Stimulated activated naive CD4-positive, alpha-beta T cell treated with Interleukin-2 at 50 U/mL for 16 hours (primary cell): ENCODE data around the gene PNKD.

ENCODE experiments used
- DNase-seq: peaks from one replicate; lab custom pipeline; 2025; lab: John Stamatoyannopoulos, UW

Gene PNKD

GRCh38 chr2:218375212-218375611 is 104.9 kb downstream of the PNKD start:
- no peak for DNase-seq

GRCh38 chr2:218378053-218378452 is 107.7 kb downstream of the PNKD start:
- DNase-seq, result no peak

DNA sequence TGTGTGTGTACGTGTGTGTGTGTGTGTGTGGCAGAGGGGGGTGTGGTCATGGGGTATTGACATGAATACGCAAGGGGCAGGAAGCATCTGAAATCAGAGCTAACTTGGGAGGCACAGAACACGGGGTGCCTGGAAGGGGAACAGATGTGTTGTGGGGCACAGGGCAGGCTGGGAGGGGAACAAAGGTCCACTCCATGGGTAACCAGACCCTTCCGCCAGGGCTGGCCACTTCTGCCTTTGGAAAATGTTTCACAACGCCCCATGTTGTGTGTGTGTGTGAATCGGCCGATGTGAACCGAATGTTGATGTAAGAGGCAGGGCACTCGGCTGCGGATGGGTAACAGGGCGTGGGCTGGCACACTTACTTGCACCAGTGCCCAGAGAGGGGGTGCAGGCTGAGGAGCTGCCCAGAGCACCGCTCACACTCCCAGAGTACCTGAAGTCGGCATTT is 111.6 kb downstream of the PNKD start, which contains the start of gene SLC11A1:
TSS of gene SLC11A1 (plus strand) at position 358 of the 451 bp plus-strand sequence. CDS start 96 bp downstream, outside the sequence.
- no peak for DNase-seq

- DNase-seq, result no peak
These were observed 112.5 kb downstream of the PNKD start for GRCh38 chr2:218382785-218383184.

GRCh38 chr2:218383892-218384519 is 113.7 kb downstream of the PNKD start:
- no peak for DNase-seq

DNA sequence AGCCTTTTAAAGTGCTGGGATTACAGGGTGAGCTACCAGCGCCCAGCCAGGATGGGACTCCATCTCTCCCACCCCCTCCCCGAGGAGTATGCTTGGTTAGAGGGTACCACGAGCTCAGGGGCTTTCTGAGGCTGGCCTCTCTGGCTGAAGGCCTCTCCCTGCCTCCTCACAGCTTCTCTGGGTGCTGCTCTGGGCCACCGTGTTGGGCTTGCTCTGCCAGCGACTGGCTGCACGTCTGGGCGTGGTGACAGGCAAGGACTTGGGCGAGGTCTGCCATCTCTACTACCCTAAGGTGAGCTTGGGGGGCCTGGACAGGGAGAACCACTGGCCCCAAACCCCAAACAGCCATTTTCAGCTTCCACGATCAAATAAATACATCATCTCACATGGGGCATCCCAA is 114.7 kb downstream of the PNKD start:
- DNase-seq, result no peak

GRCh38 chr2:218386505-218387368 is 116.4 kb downstream of the PNKD start:
- no peak for DNase-seq

DNA sequence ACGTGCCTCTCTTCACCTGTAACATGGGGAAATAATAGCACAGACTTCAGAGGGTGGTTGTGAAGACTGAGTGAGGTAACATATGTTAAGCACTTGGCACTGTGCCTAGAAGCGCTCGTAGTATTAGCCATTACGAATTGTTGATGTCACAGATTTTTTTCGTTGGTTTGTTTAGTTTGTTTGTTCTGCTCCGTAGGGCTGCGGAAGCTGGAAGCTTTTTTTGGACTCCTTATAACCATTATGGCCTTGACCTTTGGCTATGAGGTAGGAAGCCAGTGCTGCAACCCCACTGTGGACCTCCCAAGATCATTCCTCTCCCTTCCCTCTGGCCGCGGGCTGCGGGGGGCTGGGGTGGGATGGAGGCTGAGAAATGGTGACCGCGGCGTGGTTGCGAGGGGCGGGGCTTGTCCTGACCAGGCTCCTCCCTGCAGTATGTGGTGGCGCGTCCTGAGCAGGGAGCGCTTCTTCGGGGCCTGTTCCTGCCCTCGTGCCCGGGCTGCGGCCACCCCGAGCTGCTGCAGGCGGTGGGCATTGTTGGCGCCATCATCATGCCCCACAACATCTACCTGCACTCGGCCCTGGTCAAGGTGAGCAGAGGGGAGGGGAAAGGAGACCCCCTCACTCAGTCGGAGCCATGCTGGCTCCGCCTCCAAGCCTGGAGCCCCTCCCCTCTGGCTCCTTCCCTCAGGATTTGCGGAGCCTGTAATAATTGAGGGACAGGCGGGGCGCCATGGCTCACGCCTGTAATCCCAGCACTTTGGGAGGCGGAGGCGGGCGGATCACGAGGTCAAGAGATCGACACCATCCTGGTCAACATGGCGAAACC is 117.3 kb downstream of the PNKD start:
- no peak for DNase-seq

DNA sequence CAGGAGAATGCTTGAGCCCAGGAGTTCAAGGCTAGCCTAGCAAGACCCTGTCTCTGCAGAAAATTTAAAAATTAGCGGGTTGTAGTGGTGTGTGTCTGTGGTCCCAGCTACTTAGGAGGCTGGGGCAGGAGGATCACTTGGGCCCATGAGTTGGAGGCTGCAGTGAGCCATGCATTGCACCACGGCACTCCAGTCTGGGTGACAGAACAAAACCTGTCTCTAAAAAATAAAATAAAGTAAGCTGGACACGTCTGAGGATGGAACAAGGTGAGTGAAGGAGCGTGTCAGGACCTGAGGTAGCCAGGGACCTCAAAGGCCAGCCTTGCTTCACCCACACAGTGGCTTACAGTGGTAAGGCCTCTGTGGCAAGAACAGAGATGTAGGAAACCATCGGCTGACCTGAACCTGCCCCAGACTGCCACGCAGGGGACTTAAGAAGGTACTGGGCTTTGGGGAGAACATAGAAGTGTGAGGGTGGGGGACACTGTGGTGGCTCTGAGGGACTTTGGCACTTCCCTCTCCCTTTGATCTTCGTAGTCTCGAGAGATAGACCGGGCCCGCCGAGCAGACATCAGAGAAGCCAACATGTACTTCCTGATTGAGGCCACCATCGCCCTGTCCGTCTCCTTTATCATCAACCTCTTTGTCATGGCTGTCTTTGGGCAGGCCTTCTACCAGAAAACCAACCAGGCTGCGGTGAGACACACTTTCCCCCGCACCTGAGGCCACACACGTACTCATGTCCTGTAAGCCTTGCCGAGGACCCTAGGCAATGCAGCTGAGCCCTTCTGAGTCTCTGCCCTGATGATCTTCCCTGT is 119.2 kb downstream of the PNKD start:
- no peak for DNase-seq

GRCh38 chr2:218391202-218391601 is 120.9 kb downstream of the PNKD start:
- DNase-seq, result no peak

DNA sequence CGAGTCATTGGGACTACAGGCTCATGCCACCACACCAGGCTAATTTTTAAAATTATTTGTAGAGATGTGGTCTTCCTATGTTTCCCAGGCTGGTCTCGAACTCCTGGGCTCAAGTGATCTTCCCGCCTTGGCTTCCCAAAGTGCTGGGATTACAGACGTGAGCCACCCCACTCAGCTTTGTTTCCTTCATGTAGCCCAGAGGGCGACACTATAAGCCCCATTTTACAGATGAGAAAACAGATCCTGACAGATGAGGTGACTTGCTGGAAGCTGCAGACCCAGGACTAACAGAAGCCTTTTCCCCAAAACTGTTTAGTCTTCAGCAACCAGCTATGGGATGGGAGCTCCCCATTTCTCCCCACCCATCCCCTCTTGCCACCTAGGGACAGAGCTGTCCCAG is 122.1 kb downstream of the PNKD start:
- DNase-seq, result no peak

DNA sequence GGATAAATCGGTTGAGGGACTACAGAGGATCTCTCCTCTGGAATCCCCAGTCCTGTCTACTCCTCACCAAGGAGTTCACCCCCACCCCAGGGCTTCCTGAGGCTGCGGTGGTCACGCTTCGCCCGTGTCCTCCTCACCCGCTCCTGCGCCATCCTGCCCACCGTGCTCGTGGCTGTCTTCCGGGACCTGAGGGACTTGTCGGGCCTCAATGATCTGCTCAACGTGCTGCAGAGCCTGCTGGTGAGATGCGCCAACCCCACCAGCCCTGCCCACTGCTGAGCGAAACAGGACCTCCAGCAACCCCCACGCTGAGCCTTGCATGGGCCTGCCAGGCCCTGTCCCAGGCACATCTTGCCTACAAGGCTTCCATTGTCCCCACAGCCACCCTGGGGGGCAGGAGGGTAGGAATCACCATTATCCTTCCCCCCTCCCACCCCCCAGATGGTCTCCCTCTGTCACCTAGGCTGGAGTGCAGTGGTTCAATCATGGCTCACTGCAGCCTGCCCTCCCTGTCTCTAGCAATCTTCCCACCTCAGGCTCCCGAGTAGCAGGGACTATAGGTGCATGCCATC is 122.7 kb downstream of the PNKD start:
- no peak for DNase-seq

DNA sequence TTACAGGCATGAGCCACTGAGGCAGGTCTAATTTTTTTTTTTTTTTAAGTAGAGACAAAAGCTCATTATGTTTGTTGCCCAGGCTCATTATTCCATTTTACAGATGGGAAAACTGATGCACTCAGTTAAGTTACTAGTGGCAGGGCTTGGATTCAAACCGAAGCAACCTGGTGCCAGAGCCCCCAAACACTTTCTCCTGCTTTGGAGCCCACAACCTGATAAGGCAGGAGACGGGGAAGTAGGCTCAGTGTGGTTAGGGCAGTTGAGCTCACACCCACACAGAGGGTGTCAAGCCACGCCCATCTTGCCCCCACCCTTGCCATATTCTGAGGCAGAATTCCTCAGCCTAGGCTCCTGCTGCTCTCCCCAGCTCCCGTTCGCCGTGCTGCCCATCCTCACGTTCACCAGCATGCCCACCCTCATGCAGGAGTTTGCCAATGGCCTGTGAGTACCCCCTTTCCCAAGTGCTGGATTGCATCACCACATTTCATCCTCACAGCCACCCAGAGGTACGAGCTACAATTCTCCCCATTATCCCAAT is 123.5 kb downstream of the PNKD start:
- no peak for DNase-seq

DNA sequence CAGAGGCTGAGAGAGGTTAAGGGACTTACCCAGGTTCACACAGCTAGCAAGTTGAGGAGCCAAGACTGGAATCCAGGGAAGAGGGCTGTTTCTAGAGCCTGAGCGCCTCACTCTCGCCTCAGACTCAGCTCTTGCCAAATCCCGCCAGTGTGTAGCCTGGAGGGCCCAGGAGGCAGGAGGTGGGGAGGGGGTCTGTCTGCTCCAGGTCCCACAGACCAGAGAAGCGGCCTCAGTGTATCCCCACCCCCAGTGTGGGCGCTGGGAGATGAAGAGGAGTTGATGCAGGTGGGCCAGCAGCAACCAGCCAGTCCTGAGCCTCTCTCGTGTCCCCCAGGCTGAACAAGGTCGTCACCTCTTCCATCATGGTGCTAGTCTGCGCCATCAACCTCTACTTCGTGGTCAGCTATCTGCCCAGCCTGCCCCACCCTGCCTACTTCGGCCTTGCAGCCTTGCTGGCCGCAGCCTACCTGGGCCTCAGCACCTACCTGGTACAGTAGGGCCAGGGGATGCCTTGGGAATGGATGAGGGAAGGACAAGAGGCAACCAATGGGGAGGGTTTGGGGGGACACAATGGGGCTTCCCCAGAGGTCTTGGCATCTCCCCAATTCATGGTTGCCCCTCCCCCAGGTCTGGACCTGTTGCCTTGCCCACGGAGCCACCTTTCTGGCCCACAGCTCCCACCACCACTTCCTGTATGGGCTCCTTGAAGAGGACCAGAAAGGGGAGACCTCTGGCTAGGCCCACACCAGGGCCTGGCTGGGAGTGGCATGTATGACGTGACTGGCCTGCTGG is 124.2 kb downstream of the PNKD start:
- DNase-seq, result no peak

- DNase-seq, result no peak
These were observed 124.7 kb downstream of the PNKD start for GRCh38 chr2:218395090-218395444.

GRCh38 chr2:218395456-218395825 is 125.1 kb downstream of the PNKD start:
- DNase-seq, result no peak

GRCh38 chr2:218395826-218396687 is 125.7 kb downstream of the PNKD start:
- peak; percentile 92 for DNase-seq
